H1 (cell line): ENCODE measurements around the gene SFXN1. TPM values are rescaled to one million over a fixed set of nuclear protein-coding genes. Genes with fewer than 3 reads are reported as not detected.

Source experiments
- CTCF ChIA-PET: fragments of 300-600 bp; sonication (Branson Sonifier 250); formaldehyde crosslinking; loops from one replicate; lab custom pipeline; 2021; ENCODE audit not compliant: partially characterized antibody; lab: Charles Lee
- POLR2A ChIA-PET: fragments of 300-600 bp; sonication (Branson Sonifier 250); formaldehyde crosslinking; loops from one replicate; lab custom pipeline; 2021; ENCODE audit warnings: inconsistent platforms; ENCODE audit not compliant: partially characterized antibody; lab: Charles Lee
- DNase-seq, 2 experiments: peaks; one replicate each; pipeline versions ENCODE4 v3.0.0 to v3.0.0-alpha.2; 2010 to 2022; ENCODE audit warnings: low spot score in 2 of 2, low read depth in 1 of 2, mixed read lengths in 1 of 2
- FAIRE-seq: peaks from 2 replicates; lab custom pipeline; 2011; peaks lifted over from hg19 to GRCh38; lab: Jason Lieb, UNC
- H2AFZ ChIP-seq: 2 replicates; pipeline ENCODE4 v1.8.1; 2012; ENCODE audit warnings: low read length, inconsistent platforms
- H2AK5ac ChIP-seq: 2 replicates; pipeline ENCODE4 v1.6.1; 2013; ENCODE audit warnings: low read depth, low read length
- H2BK120ac ChIP-seq: replicated peaks from 2 replicates; pipeline ENCODE3; 2013; ENCODE audit warnings: low read depth, low read length, inconsistent platforms
- H2BK12ac ChIP-seq: 2 replicates; pipeline ENCODE4 v1.6.1; 2013; ENCODE audit warnings: low read depth, low read length
- H2BK15ac ChIP-seq: 2 replicates; pipeline ENCODE4 v1.6.1; 2013; ENCODE audit warnings: low read length
- H2BK20ac ChIP-seq: 2 replicates; pipeline ENCODE4 v1.6.1; 2013; ENCODE audit warnings: low read length
- H2BK5ac ChIP-seq: 2 replicates; pipeline ENCODE4 v1.6.1; 2013; ENCODE audit warnings: low read depth, low read length
- H3K14ac ChIP-seq: 2 replicates; pipeline ENCODE4 v1.6.1; 2013; ENCODE audit warnings: inconsistent platforms; ENCODE audit not compliant: insufficient read length
- H3K18ac ChIP-seq: 2 replicates; pipeline ENCODE4 v1.6.1; 2013; ENCODE audit warnings: low read length; ENCODE audit errors: extremely low read depth
- H3K23ac ChIP-seq: 2 replicates; pipeline ENCODE4 v1.6.1; 2013; ENCODE audit warnings: inconsistent platforms; ENCODE audit not compliant: insufficient read length
- H3K23me2 ChIP-seq: 2 replicates; pipeline ENCODE4 v1.6.1; 2013; ENCODE audit warnings: low read depth, low read length
- H3K27ac ChIP-seq: 2 replicates; pipeline ENCODE4 v1.6.1; 2011; ENCODE audit warnings: low read depth, low read length, inconsistent platforms
- H3K27me3 ChIP-seq, 4 experiments: replicated peaks in 1 of 4; 1 replicate in 1 of 4; 2 replicates in 3 of 4; pipeline versions ENCODE4 v1.6.1 to v1.8.1; 2011 to 2013; ENCODE audit warnings: low read length in 3 of 4, mild to moderate bottlenecking in 3 of 4, inconsistent platforms in 2 of 4, mixed read lengths in 2 of 4, moderate library complexity in 1 of 4; ENCODE audit not compliant: control insufficient read depth in 3 of 4, insufficient read depth in 3 of 4; ENCODE audit errors: extremely low read depth in 1 of 4
- H3K36me3 ChIP-seq, 4 experiments: 2 replicates each; pipeline versions ENCODE4 v1.6.1 to v1.8.1; 2011 to 2013; ENCODE audit warnings: mild to moderate bottlenecking in 4 of 4, low read length in 3 of 4, moderate library complexity in 2 of 4, control low read depth in 1 of 4, inconsistent platforms in 1 of 4; ENCODE audit not compliant: insufficient read depth in 4 of 4, control insufficient read depth in 2 of 4
- H3K4ac ChIP-seq: replicated peaks from 2 replicates; pipeline ENCODE3; 2013; ENCODE audit warnings: low read length, low read depth, mixed read lengths, inconsistent platforms; ENCODE audit not compliant: insufficient read length
- H3K4me1 ChIP-seq, 4 experiments: replicated peaks in 1 of 4; 1 replicate in 1 of 4; 2 replicates in 3 of 4; pipeline versions ENCODE4 v1.6.1 to v1.8.1; 2011 to 2013; ENCODE audit warnings: low read length in 3 of 4, inconsistent platforms in 2 of 4, mixed read lengths in 1 of 4; ENCODE audit not compliant: insufficient read depth in 4 of 4, control insufficient read depth in 3 of 4
- H3K4me2 ChIP-seq, 2 experiments: 2 replicates each; pipeline versions ENCODE4 v1.6.1 to v1.8.1; 2011 to 2013; ENCODE audit warnings: low read depth in 2 of 2, low read length in 2 of 2, control low read depth in 1 of 2, inconsistent platforms in 1 of 2, mild to moderate bottlenecking in 1 of 2; ENCODE audit not compliant: insufficient read depth in 1 of 2
- H3K4me3 ChIP-seq, 4 experiments: fragments of 200-600, 300-600 bp in 1 of 4; sonication (generic), shearing (Covaris generic), sonication (Bioruptor Twin) in 1 of 4; 2 replicates each; pipeline versions ENCODE4 v1.5.1 to v1.8.1; 2011 to 2016; ENCODE audit warnings: low read length in 4 of 4, low read depth in 3 of 4, control low read depth in 2 of 4, inconsistent platforms in 2 of 4, mild to moderate bottlenecking in 2 of 4, mixed read lengths in 1 of 4, moderate library complexity in 1 of 4; ENCODE audit not compliant: insufficient read depth in 2 of 4; ENCODE audit errors: extremely low read depth in 1 of 4
- H3K56ac ChIP-seq: replicated peaks from 2 replicates; pipeline ENCODE3; 2013; ENCODE audit warnings: low read depth, mild to moderate bottlenecking, mixed read lengths, low read length, inconsistent platforms; ENCODE audit not compliant: insufficient read length
- H3K79me1 ChIP-seq: 2 replicates; pipeline ENCODE4 v1.6.1; 2013; ENCODE audit warnings: low read depth, low read length, control low read depth
- H3K79me2 ChIP-seq, 2 experiments: 2 replicates each; pipeline versions ENCODE4 v1.6.1 to v1.8.1; 2012 to 2013; ENCODE audit warnings: low read length in 2 of 2, mild to moderate bottlenecking in 2 of 2, inconsistent platforms in 1 of 2; ENCODE audit not compliant: insufficient read depth in 2 of 2, control insufficient read depth in 1 of 2
- H3K9ac ChIP-seq, 4 experiments: replicated peaks in 1 of 4; 1 replicate in 1 of 4; 2 replicates in 3 of 4; pipeline versions ENCODE4 v1.6.1 to v1.8.1; 2011 to 2013; ENCODE audit warnings: low read depth in 3 of 4, low read length in 3 of 4, control low read depth in 2 of 4, mild to moderate bottlenecking in 2 of 4, moderate library complexity in 2 of 4, inconsistent platforms in 1 of 4; ENCODE audit errors: extremely low read depth in 1 of 4
- H3K9me3 ChIP-seq, 2 experiments: 2 replicates each; pipeline versions ENCODE4 v1.6.1 to v1.8.1; 2012 to 2013; ENCODE audit warnings: mild to moderate bottlenecking in 2 of 2, moderate library complexity in 2 of 2, control low read depth in 1 of 2, inconsistent platforms in 1 of 2, low read depth in 1 of 2, low read length in 1 of 2, mixed read lengths in 1 of 2; ENCODE audit not compliant: insufficient read depth in 2 of 2
- H4K20me1 ChIP-seq, 2 experiments: replicated peaks in 1 of 2; 2 replicates each; pipeline versions ENCODE3 to v1.8.1; 2011 to 2013; ENCODE audit warnings: inconsistent platforms in 2 of 2, low read length in 2 of 2, mild to moderate bottlenecking in 1 of 2; ENCODE audit not compliant: insufficient read depth in 2 of 2, control insufficient read depth in 1 of 2
- H4K5ac ChIP-seq: 2 replicates; pipeline ENCODE4 v1.6.1; 2013; ENCODE audit warnings: low read length, low read depth, mixed read lengths, inconsistent platforms; ENCODE audit not compliant: insufficient read length
- H4K8ac ChIP-seq: 2 replicates; pipeline ENCODE4 v1.8.0; 2013; ENCODE audit warnings: mild to moderate bottlenecking, moderate library complexity, low read length, inconsistent platforms; ENCODE audit not compliant: insufficient read depth; ENCODE audit errors: extremely low read depth
- H4K91ac ChIP-seq: replicated peaks from 2 replicates; pipeline ENCODE3; 2013; ENCODE audit warnings: low read length, mixed read lengths, inconsistent platforms; ENCODE audit not compliant: insufficient read length
- CBX5 ChIP-seq: fragments of 300-800, 300-1000 bp; sonication (generic); IDR thresholded peaks from 2 replicates; pipeline ENCODE4 v1.7.1; 2016; ENCODE audit warnings: antibody characterized with exemption, low read length, low read depth
- E2F6 ChIP-seq: IDR thresholded peaks from 2 replicates; pipeline ENCODE4 v1.6.1; 2012; ENCODE audit warnings: inconsistent platforms
- WGBS, 2 experiments: shearing (Covaris generic) in 1 of 2; methylation state at CpG; one replicate each; pipeline versions ENCODE4 v1.1.6 to v1.1.7; 2013 to 2015; ENCODE audit warnings: low lambda C conversion rate in 2 of 2, mixed read lengths in 2 of 2, inconsistent platforms in 1 of 2, low coverage in 1 of 2, missing lambda C conversion rate in 1 of 2; ENCODE audit not compliant: insufficient replicate concordance in 2 of 2, insufficient coverage in 1 of 2, insufficient read length in 1 of 2; ENCODE audit errors: extremely low coverage in 1 of 2, missing lambda C conversion rate in 1 of 2; 5-methylcytosine and 5-hydroxymethylcytosine counted together
- polyA plus RNA-seq, 7 experiments: library from polyadenylated mRNA; depleted of rRNA in 3 of 7; stranded (reverse) in 5 of 7; unstranded in 2 of 7; fragments of >200 nt in 5 of 7; fragments of 200-250 nt in 2 of 7; gene quantifications; 1 replicate in 5 of 7; 2 replicates in 1 of 7; 4 replicates in 1 of 7; pipeline versions ENCODE4 v1.2.1 to v1.2.3, GENCODE V29; 2011 to 2013; ENCODE audit warnings: missing spikeins in 2 of 7, mixed read lengths in 2 of 7
- total RNA-seq: library from RNA; stranded (reverse); fragmentation: NEBNext Ultra II Directional; extraction: Animal tissue kit (Norgen Biotek cat#: 25700); gene quantifications from 2 replicates; pipeline ENCODE4 v1.2.1, GENCODE V29; 2021

SFXN1 gene
- total and polyA plus RNA-seq, 2 of the 8 experiments (the other 6 are each of a cell fraction or from before 2014, with no cell fraction given): 72.7 to 97.6 TPM

- Histone ChIP-seq H3K27me3 (no peaks in the 10 kb centered on the region), H4K91ac (peak overlapping the region; percentile 93), H3K36me3 (no peaks in the 10 kb centered on the region), H3K4me1 (peaks cover 5 to 14% (median 11%) of the 10 kb centered on the region in 4 experiments; a peak in 6 of 7 replicates), H3K4me3 (no peak overlapping the region), H3K23me2 (no peaks in the 10 kb centered on the region), H4K8ac (no peak overlapping the region), H3K4ac (peak overlapping the region; percentile 67), H2BK15ac (no peak overlapping the region), H3K9ac (no peak overlapping the region), H3K9me3 (no peaks in the 10 kb centered on the region), H2AFZ (0 out of 2 replicates have a peak overlapping the region, but pooled peaks have one; percentile 80), H3K4me2 (peak overlapping the region in 1 of 2 experiments; percentile 25; a peak in 1 of 4 replicates), H3K79me1 (no peaks in the 10 kb centered on the region), H2BK12ac (peak overlapping the region; percentile 75; the same call in 1 of the 2 replicates), H3K14ac (no peak overlapping the region), H3K56ac (no peak overlapping the region), H2BK5ac (peak overlapping the region; percentile 66; the same call in 1 of the 2 replicates), H4K20me1 (no peaks in the 10 kb centered on the region), H2AK5ac (no peak overlapping the region), H3K23ac (no peak overlapping the region), H3K27ac (no peak overlapping the region), H3K79me2 (no peaks in the 10 kb centered on the region), H4K5ac (peak overlapping the region; percentile 62), H2BK20ac (peak overlapping the region; percentile 86; the same call in 1 of the 2 replicates), H3K18ac (peak overlapping the region; percentile 96), H2BK120ac (peak overlapping the region; percentile 25)
- 58% methylated on average over 3 of the region's 5 CpGs; no CpG with 5 or more reads in 1 of the 2 experiments for WGBS, 2 experiments
- CTCF ChIA-PET: interaction anchor here (0.6 to 6.0 kb wide), 4 partner anchors 17 to 714 kb away, joined by 3 to 35 read pairs (median 5); no protein-coding TSS in a partner anchor
- TF ChIP-seq E2F6 (peak; percentile 56), CBX5 (no peak)
- POLR2A ChIA-PET: interaction anchor here (1.0 to 1.9 kb wide), 3 partner anchors 9 to 18 kb away, joined by 4 to 9 read pairs (median 4); no protein-coding TSS in a partner anchor
- DNase-seq (no peak), FAIRE-seq (peak; percentile 7)
These were observed 79.4 kb downstream of the SFXN1 start for GRCh38 chr5:175557778-175558177.
